LNCAP (cell line): ENCODE results near the gene MCRIP1.
A peak's percentile ranks its signal among the peaks of the same experiment; 100 is the strongest.

ENCODE experiments used
- CTCF ChIP-seq: fragments of 450-650 bp; IDR thresholded peaks from 2 replicates; pipeline ENCODE4 v1.5.1; 2017; ENCODE audit warnings: mild to moderate bottlenecking

Gene MCRIP1

GRCh38 chr17:81833160-81833920, at the start of gene MCRIP1:
TSS of gene MCRIP1 (minus strand) at chr17:81833291. CDS start at chr17:81824506, 8,785 bp downstream.
- no peak for TF ChIP-seq CTCF

- no peak for TF ChIP-seq CTCF
These were observed 46.0 kb upstream of the MCRIP1 start for GRCh38 chr17:81879121-81879520.

GRCh38 chr17:81878294-81878693, 45.2 kb upstream of the MCRIP1 start:
- no peak for TF ChIP-seq CTCF

- TF ChIP-seq CTCF, result no peak
These were observed 44.5 kb upstream of the MCRIP1 start for GRCh38 chr17:81877569-81877968.

GRCh38 chr17:81871387-81872230, 38.5 kb upstream of the MCRIP1 start:
- peak; percentile 30; the same call in 1 of the 2 replicates for TF ChIP-seq CTCF

GRCh38 chr17:81870981-81871386, 37.9 kb upstream of the MCRIP1 start, which contains the start of gene ARHGDIA:
TSS of gene ARHGDIA (minus strand) at chr17:81871337. CDS start at chr17:81869930, 1,407 bp downstream.
- no peak for TF ChIP-seq CTCF

- no peak for TF ChIP-seq CTCF
These were observed 37.3 kb upstream of the MCRIP1 start for GRCh38 chr17:81870131-81870980.
